BJ (cell line): ENCODE data around the gene DPYSL5. TPM values are rescaled to one million over a fixed set of nuclear protein-coding genes. Genes with fewer than 3 reads are reported as not detected.

Source experiments
- CTCF ChIA-PET: fragments of 350-600 bp; formaldehyde crosslinking; extraction: SDS; loops from one replicate; lab custom pipeline; 2021; ENCODE audit warnings: antibody characterized with exemption, inconsistent platforms; lab: Yijun Ruan, JAX
- POLR2A ChIA-PET: fragments of 300-600 bp; sonication (Branson Sonifier 250); formaldehyde crosslinking; extraction: SDS; loops from one replicate; lab custom pipeline; 2021; ENCODE audit warnings: antibody characterized with exemption; lab: Charles Lee
- DNase-seq: peaks from one replicate; pipeline ENCODE4 v3.0.0-alpha.2; 2011; ENCODE audit warnings: low read depth
- H3K27me3 ChIP-seq: 2 replicates; pipeline ENCODE4 v1.6.0; 2011; ENCODE audit warnings: low read length; ENCODE audit not compliant: control insufficient read depth, insufficient read depth
- H3K36me3 ChIP-seq: 2 replicates; pipeline ENCODE4 v1.5.1; 2011; ENCODE audit warnings: low read length; ENCODE audit not compliant: control insufficient read depth, insufficient read depth
- H3K4me3 ChIP-seq: 2 replicates; pipeline ENCODE4 v1.5.1; 2011; ENCODE audit warnings: low read depth, mild to moderate bottlenecking, control low read depth, low read length
- CTCF ChIP-seq: IDR thresholded peaks from 2 replicates; pipeline ENCODE4 v1.5.1; 2011; ENCODE audit warnings: low read depth, mild to moderate bottlenecking, control low read depth, inconsistent platforms, low read length, moderate library complexity; ENCODE audit not compliant: insufficient read depth
- polyA plus RNA-seq: library from polyadenylated mRNA; depleted of rRNA; stranded (reverse); fragments of >200 nt; gene quantifications from 2 replicates; pipeline ENCODE4 v1.2.3, GENCODE V29; 2011

The DPYSL5 gene
- polyA plus RNA-seq, 1 experiment, result not detected

- H3K4me3 ChIP-seq, result no peak overlapping the region
- peaks cover 56% of the 10 kb centered on the region for H3K27me3 ChIP-seq
- ChIA-PET POLR2A (no interaction called here), CTCF (interaction anchor here (1.2 to 7.2 kb wide), 6 partner anchors 14 to 169 kb away, joined by 3 to 154 read pairs (median 8); no protein-coding TSS in a partner anchor)
- DNase-seq, result no peak
- no peaks in the 10 kb centered on the region for H3K36me3 ChIP-seq
- TF ChIP-seq CTCF, result no peak
Measured at GRCh38 chr2:26848336-26849055, 564 bp downstream of the DPYSL5 start.

- Histone ChIP-seq H3K4me3 (no peak overlapping the region), H3K36me3 (no peaks in the 10 kb centered on the region), H3K27me3 (peaks cover 56% of the 10 kb centered on the region)
- TF ChIP-seq CTCF, result no peak
- ChIA-PET POLR2A (no interaction called here), CTCF (interaction anchor here (1.2 to 4.5 kb wide), 5 partner anchors 15 to 168 kb away, joined by 3 to 51 read pairs (median 4); no protein-coding TSS in a partner anchor)
- DNase-seq, result no peak
Measured at GRCh38 chr2:26849056-26849999, 1.4 kb downstream of the DPYSL5 start.

- no peak overlapping the region for H3K4me3 ChIP-seq
- ChIA-PET POLR2A (no interaction called here), CTCF (interaction anchor here (1.2 to 3.0 kb wide), 5 partner anchors 16 to 119 kb away, joined by 3 to 13 read pairs (median 3); no protein-coding TSS in a partner anchor)
- no peak for DNase-seq
- H3K36me3 ChIP-seq, result no peaks in the 10 kb centered on the region
- TF ChIP-seq CTCF, result no peak
- peaks cover 52% of the 10 kb centered on the region for H3K27me3 ChIP-seq
Measured at GRCh38 chr2:26850000-26850431, 2.1 kb downstream of the DPYSL5 start.

- no peaks in the 10 kb centered on the region for H3K36me3 ChIP-seq
- ChIA-PET POLR2A (no interaction called here), CTCF (interaction anchor here (0.7 to 3.0 kb wide), 3 partner anchors 21 to 93 kb away, joined by 3 to 13 read pairs (median 3); no protein-coding TSS in a partner anchor)
- no peak overlapping the region for H3K4me3 ChIP-seq
- peaks cover 50% of the 10 kb centered on the region for H3K27me3 ChIP-seq
- no peak for TF ChIP-seq CTCF
- no peak for DNase-seq
Measured at GRCh38 chr2:26850505-26850904, 2.6 kb downstream of the DPYSL5 start.
